ENCODE data around the gene HIGD1A. TPM values are rescaled to one million over a fixed set of nuclear protein-coding genes. Genes with fewer than 3 reads are reported as not detected.

HIGD1A gene
- total RNA-seq, 2 experiments from 2014 or later: 90.6 to 92.0 TPM

DNA sequence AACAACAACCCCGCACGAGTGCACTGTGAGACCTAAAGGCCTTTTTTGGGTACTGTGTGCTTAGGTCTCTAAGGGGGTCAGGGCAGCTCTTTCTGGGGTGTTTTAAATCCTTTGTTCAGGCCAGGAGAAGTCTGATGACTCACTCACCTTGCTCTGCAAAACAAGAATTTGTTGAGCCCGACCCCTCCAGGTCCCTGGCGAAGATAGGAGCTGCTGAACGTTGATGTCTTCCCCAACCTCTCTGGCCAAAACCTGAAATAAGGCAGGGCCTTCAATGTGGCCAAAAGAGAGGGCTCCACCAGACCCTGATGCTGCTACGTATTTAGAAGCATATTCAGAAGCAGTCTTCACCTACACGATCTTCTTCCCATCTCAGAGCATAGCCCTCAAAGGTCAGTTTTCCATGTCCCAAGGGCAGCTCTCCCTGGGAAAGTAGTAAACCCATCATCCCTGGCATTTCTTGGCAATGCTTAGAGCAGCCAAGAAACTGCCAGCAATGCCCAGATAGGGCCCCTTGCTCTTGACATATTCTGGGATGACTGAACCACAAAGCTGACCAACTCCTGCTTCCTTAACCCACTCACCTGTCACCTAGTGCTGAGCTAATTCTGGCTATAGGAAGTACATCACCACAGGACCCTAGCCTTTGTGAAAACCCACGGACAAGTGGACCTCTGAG is 58.4 kb downstream of the HIGD1A start:
- POLR2A ChIA-PET: interaction anchor here (0.6 kb wide), 1 partner anchor 187 kb away, joined by 4 read pairs; no protein-coding TSS in a partner anchor
- CTCF ChIA-PET: interaction anchor here (0.6 to 2.7 kb wide), 2 partner anchors 9 to 174 kb away, joined by 3 to 9 read pairs; no protein-coding TSS in a partner anchor

DNA sequence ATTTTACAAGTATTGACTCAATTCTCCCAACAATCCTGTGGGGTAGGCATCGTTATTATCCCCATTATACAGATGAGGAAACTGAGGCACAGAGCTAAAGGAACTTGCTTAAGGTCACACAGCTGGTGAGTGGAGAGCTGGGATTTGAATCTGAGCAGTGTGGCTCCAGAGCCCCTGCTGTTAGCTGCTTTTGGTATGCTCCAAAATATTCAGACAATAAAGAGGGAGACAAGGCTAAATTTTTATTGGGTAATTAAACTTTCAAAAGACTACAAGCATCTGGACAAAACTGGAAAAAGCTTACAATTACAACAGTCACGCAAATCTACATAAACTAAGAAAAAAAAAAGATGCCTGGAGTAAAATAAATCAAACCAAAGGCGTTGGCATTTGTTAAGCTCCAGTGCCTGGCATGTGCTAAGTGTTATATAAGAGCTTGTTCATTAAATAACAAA is 59.0 kb downstream of the HIGD1A start:
- POLR2A ChIA-PET: interaction anchor here (0.6 kb wide), 1 partner anchor 187 kb away, joined by 4 read pairs; no protein-coding TSS in a partner anchor

DNA sequence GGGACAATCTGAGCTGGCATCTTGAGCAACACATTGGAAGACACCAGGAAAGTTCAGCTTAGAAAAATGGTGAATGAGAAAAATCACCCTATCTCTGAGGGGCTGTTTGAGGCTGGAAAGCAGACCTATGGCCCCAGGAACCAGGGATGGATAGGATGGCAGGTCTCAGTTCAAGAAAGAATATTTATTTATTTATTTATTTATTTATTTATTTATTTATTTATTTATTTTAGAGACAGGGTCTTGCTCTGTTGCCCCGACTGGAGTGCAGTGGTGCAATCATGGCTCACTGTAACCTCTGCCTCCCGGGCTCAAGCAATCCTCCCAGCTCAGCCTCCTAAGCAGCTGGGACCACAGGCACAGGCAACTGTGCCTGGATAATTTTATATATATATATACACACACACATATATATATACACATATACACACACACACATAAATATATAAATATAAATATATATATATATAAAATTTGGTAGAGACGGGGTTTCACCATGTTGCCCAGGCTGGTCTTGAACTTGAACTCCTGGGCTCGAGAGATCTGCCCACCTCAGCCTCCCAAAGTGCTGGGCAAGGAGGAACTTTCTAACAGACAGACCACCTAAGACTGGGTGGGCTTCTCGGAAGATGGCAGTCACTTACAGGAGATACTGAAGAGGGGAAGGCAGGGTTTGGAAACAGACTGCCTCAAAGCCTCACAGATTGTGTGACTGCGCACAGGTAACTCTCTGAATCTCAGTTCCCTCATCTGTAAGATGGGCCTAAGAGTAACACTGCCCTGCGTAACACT is 60.9 kb downstream of the HIGD1A start:
- ChIA-PET POLR2A (no interaction called here), CTCF (interaction anchor here (0.9 to 2.7 kb wide), 2 partner anchors 12 to 77 kb away, joined by 4 to 9 read pairs; no protein-coding TSS in a partner anchor)

More for the DNA sequence above, 59.0 kb downstream of the HIGD1A start:
- CTCF ChIA-PET: interaction anchor here (0.6 to 2.7 kb wide), 4 partner anchors 10 to 173 kb away, joined by 3 to 9 read pairs (median 4); no protein-coding TSS in a partner anchor

DNA sequence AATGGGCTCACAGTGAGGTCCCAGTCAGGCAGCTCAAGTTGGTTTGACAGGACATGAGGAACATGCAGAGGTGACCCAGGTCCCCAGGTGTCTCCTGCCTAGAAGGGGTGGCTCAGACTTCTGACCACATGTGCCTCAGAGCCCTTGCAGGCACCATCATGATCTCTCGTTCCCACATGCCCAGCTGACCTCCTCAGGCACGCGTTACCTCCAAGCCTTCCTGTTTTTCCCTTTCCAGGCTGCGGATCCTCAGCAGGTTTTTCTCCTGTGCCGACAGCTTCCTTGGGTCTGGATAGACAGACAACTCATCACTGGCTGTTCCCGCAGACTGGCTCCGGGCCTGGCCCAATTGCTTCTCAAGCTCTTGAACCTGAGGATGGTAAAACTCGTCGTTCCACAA is 61.6 kb downstream of the HIGD1A start:
- ChIA-PET POLR2A (no interaction called here), CTCF (no interaction called here)

DNA sequence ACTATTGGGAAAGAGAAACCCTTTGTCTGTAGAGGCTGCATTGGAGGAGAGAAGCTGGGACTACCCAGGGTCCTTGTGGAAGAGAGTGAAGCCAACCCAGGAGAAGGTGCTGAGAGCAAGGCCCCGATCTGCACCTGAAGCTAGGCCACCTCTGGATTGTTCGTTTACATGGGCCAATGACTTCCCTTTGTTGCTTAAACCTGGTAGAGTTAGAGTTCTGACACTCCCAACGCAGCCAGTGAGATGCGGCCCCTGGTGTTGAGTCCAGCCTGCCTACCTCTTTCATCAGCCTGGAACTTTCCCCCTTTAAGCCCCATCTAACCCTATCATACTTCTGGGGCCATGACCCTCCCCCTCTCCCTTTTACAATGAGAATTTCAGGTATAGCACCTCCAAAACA is 62.0 kb downstream of the HIGD1A start:
- ChIA-PET CTCF (no interaction called here), POLR2A (no interaction called here)

DNA sequence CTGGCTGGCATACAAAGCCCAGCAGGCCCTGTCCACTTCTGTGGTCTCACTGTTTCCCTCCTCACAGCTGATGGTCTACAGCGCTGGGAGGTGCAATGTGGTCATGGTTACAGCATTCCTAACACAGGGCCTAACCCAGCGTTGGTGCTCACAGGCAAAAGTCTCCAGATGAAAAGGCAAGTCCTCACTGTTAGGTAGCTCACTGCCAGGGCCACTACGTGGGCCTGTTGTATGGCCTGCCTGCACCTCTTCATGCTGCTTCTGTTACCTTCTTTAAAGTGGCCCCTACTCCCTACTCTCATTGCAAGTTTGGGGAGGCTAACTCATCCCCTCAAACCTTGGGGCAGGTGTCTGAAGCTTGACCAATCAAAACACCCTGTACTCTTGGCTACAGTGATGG is 62.5 kb downstream of the HIGD1A start:
- ChIA-PET POLR2A (no interaction called here), CTCF (no interaction called here)

DNA sequence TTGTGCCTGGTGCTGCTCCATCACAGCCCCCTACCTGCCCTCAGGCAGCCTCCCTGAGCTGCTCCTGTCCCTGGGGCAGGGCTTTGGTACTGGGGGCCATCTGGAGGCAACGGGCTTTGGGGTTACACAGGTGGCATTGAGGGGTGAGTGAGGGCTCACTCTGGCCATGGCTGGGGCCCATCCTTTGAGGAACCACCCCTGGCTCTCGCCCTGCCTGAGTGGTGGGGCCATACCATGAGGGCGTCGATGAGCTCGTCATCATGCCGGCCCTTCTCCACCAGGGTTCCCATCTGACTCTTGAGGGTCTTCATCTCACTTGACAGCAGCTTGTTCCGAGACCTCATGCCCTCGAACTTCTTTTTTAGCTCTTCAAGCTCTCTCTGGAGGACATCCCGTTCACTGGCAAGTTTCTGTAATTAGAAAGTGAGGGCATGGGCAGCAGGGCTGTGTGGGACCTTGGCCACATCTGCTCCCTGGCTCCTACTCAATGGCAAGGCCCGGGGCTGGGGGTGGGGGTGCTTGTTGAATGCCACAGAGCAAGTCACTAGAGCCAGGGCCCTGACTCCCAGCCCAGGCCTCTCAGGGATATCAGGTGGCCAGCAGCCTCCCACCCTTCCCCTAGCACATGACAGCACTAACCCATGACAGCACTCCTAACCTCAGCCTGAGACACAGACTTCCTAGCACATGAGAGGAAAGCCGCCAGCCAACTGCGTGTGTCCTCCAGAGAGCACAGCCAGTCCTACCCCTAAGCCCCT is 64.7 kb downstream of the HIGD1A start:
- ChIA-PET CTCF (no interaction called here), POLR2A (no interaction called here)

DNA sequence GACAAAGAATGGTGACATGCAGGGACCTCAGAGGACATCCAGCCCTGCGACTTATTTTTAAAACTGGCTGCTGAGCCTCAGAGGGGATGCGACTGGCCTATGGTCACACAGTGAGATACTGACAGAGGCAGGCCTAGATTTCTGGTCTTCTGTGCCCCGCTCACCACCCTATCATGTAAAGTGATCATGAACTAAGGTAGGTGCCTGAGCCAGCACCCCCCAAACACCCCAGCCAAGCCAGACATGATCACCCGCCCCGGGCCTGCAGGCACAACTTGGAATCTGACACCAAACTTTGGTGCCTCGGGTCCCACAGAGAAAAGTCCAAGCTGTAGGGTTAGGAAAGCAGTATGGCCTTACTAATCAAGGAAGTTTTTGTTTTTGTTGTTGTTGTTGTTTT is 67.8 kb downstream of the HIGD1A start:
- ChIA-PET POLR2A (no interaction called here), CTCF (no interaction called here)

DNA sequence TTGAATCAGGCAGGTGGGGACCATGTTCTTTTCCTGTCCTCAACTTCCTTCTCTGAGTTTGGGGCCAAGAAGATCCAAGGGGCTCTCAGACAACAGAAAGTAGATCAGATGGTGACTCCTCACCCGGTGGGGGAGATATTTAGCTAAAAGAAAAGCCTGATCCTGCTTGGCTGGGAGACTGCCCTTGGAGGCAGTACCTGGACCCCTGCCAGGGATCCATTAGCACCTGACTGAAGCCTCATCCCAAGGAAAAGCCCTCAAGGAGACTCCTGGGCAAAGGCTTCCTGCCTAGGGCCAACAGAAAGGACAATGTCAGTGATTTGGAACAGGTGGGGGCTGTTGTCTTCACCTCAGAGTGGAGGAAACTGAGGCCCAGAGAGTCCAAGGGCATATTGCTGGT is 68.2 kb downstream of the HIGD1A start:
- CTCF ChIA-PET: no interaction called here

DNA sequence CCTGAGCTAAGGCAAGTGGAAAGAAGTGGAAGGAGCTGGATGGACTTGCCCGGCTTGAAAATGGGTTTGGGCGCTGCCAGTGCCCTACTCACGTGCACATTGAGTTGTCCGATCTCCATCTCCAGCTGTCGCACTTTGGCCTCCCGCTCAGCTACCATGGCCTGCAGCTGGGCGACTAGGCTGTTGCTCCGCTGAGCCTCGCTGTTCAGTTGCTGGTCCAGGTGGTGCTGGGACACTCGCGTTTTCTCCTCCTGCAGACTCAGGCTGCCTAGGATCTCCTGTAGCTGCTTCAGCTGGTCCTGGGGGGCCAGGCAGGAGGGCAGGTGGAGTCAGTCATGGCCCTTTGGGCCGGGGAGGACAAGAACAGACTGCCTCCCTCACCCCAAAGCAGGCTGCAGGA is 68.7 kb downstream of the HIGD1A start:
- CTCF ChIA-PET: no interaction called here
- POLR2A ChIA-PET: no interaction called here

More for the DNA sequence above, 68.2 kb downstream of the HIGD1A start:
- POLR2A ChIA-PET: no interaction called here

DNA sequence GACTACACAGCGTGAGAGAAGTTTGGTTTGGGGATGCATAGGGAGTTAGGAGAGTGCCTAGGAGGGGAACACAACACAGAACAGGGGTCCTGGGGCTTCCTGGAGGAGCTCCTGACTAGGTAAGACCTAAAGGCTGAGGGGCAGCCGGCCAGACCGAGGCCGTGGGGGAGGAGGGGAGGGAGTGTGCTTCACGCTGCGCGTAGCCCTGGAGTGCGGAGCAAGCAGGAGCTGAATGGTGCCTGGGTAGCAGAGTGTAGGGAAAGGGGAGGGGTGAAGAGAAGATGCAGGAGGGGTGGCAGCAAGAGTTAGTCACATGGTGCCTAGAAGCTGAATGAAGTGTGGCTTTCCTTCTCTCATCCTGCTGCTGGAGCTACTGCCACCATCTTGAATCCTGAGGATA is 69.3 kb downstream of the HIGD1A start:
- ChIA-PET CTCF (no interaction called here), POLR2A (no interaction called here)

DNA sequence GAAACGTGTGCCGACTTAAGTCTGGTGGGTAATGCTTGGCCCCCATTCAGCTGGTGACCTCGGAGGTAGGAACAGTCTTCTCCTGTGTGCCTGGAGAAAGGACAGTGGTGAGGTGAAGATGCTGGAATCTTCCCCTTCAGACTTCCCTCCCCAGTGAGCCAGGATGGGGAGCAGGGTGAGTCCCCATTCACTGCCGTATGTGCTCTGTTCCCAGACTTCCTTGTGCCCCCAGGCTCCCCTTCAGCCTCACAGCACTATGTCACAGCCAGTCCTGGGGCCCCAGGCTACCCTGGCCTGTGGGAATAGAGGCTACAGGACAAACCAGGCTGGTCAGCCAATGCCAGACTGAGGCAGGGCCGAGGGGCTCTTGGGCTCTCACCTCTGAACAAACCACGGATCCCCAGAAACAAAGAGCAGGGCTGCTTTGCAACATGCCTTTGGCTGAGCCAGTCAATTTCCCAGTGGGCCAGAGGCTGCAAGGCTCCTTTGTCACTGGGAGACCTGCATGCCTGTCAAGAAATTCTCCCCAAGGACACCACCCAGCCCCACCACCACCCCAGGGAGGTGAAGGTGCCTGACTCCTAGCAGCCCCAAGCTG is 69.9 kb downstream of the HIGD1A start:
- CTCF ChIA-PET: no interaction called here
- POLR2A ChIA-PET: no interaction called here

DNA sequence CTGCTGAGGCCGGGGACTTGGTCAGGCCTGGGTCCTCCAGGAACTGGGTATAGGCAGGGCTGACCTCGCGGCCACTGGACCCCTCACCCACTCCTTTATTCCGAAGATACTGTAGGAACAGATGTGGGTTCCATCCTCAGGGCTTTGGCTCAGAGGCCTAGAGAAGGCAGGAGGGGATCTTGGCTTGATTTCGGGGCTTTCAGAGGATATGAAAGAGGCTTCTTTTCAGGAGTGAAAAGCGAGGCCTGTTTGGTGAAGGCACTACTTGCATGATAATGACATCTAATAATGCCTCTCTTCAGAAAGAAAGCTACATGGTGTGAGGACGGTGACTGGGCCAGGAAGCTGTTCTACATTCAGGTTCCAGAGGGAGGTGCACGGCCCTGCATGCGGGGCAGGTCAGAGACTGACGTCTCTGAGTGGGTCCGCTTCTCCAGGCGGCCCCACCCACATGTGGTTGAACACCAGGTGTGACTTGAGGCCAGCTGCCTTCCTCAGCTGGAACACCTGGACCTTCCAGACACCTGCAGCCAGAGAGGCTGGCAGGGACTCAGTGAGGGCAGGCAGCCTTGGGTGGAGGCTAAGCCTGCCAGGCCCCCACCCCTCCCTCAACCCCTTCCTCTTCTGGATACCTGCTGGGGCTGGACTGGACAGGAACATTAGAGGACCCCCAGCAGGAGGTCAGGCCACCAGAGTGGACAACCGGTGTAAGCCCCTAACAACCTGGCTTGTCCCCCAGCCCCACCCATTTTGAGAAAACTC is 70.6 kb downstream of the HIGD1A start:
- ChIA-PET CTCF (no interaction called here), POLR2A (no interaction called here)

Other genes starting within 250 kb of the HIGD1A start
- gene SEC22C, start 222.5 kb downstream of the HIGD1A start, total RNA-seq: 10 to 100 TPM; 46.8 to 46.9 TPM
- gene SS18L2, start 213.6 kb downstream of the HIGD1A start, total RNA-seq: 10 to 100 TPM; 86.8 to 92.1 TPM
- gene NKTR, start 203.8 kb downstream of the HIGD1A start, total RNA-seq: 10 to 100 TPM; 46.8 to 51.4 TPM
- 1 to 10 TPM; 1.1 to 1.2 TPM for gene ZBTB47, start 150.8 kb downstream of the HIGD1A start, total RNA-seq
- not detected for gene KLHL40, start 119.0 kb downstream of the HIGD1A start, total RNA-seq
- gene HHATL, start 101.7 kb downstream of the HIGD1A start, total RNA-seq: not detected
- under 1 TPM; 0.42 to 0.52 TPM for gene CCDC13, start 31.2 kb downstream of the HIGD1A start, total RNA-seq
- 1 to 10 TPM; 1.3 to 1.4 TPM for gene ACKR2, start 5.0 kb upstream of the HIGD1A start, total RNA-seq
- gene CYP8B1, start 71.4 kb upstream of the HIGD1A start, total RNA-seq: not detected
- under 1 TPM; 0.86 to 0.91 TPM for gene ZNF662, start 101.7 kb upstream of the HIGD1A start, total RNA-seq
- gene GASK1A, start 174.8 kb upstream of the HIGD1A start, total RNA-seq: not detected